Esophagus squamous epithelium (tissue), 5 donors: Measurements from ENCODE around the gene HEPH. TPM values are rescaled to one million over a fixed set of nuclear protein-coding genes. Genes with fewer than 3 reads are reported as not detected.

Source experiments
- DNase-seq: peaks from one replicate; lab custom pipeline; 2025; lab: John Stamatoyannopoulos, UW
- H3K27ac ChIP-seq, 4 donors: fragments of 200-600 bp; sonication (generic); one replicate each; pipeline ENCODE4 v1.5.1; 2016 to 2019; ENCODE audit warnings: mild to moderate bottlenecking in 1 of 4
- H3K27me3 ChIP-seq, 4 donors: fragments of 200-600 bp; sonication (generic); 1 replicate in 3 of 4; 2 replicates in 1 of 4; pipeline versions ENCODE4 v1.5.1 to v1.6.0; 2017 to 2021; ENCODE audit warnings: antibody characterized with exemption in 1 of 4
- H3K36me3 ChIP-seq, 3 donors: fragments of 200-600 bp; sonication (generic); one replicate each; pipeline ENCODE4 v1.5.1; 2016 to 2019
- H3K4me1 ChIP-seq, 3 donors: fragments of 200-600 bp; sonication (generic); one replicate each; pipeline ENCODE4 v1.5.1; 2017 to 2019
- H3K4me3 ChIP-seq, 4 donors: fragments of 200-600 bp; sonication (generic); 1 replicate in 3 of 4; 2 replicates in 1 of 4; pipeline ENCODE4 v1.5.1; 2016 to 2019; ENCODE audit warnings: mild to moderate bottlenecking in 2 of 4, moderate library complexity in 1 of 4
- H3K9me3 ChIP-seq, 3 donors: fragments of 200-600 bp; sonication (generic); one replicate each; pipeline ENCODE4 v1.5.1; 2016 to 2019
- POLR2A ChIP-seq, 4 donors: fragments of 450-650 bp; IDR thresholded peaks; one replicate each; pipeline ENCODE4 v1.6.1; 2017; ENCODE audit warnings: antibody characterized with exemption in 4 of 4, mild to moderate bottlenecking in 4 of 4, moderate library complexity in 3 of 4
- WGBS, 2 donors: methylation state at CpG; one replicate each; pipeline ENCODE4 v1.1.5; 2018; 5-methylcytosine and 5-hydroxymethylcytosine counted together
- intact Hi-C: fragments of 100-400 bp; cut with DNase I; formaldehyde crosslinking; loops from one replicate; pipeline ENCODE4 v1.15.0; 2022
- total RNA-seq, 4 donors: library from RNA; depleted of rRNA; stranded (reverse); fragments of >200 nt; gene quantifications; one replicate each; pipeline ENCODE4 v1.1.0, GENCODE V29; 2016
- TF ChIP-seq, protein P1 (sequence below), 6 experiments: fragments of 450-650 bp in 4 of 6; fragments of 200-600 bp in 2 of 6; sonication (generic) in 2 of 6; IDR thresholded peaks; one replicate each; pipeline ENCODE4 v1.5.1; 2016 to 2019; ENCODE audit warnings: antibody characterized with exemption in 6 of 6, mild to moderate bottlenecking in 4 of 6, moderate library complexity in 4 of 6
- donor health status: DM: yes; HTN: yes; CAD: no.

HEPH gene
- total RNA-seq, 4 donors from 2014 or later = 0.76 to 11.1 (median 1.7) TPM

DNA sequence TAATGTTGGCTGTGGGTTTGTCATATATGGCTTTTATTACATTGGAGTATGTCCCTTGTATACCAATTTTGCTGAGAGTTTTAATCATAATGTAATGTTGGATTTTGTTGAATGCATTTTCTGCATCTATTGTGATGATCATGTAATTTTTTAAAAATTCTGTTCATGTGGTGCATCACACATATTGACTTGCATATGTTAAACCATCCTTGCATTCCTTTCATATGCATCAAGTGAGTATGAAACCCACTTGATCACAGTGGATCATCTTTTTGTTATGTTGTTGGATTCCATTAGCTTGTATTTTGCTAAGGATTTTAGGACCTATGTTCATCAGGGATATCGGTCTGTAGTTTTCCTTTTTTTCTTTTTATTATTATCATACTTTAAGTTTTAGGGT is 12.1 kb downstream of the HEPH start:
- no peak overlapping the region for H3K27ac ChIP-seq
- TF ChIP-seq, protein P1, sequence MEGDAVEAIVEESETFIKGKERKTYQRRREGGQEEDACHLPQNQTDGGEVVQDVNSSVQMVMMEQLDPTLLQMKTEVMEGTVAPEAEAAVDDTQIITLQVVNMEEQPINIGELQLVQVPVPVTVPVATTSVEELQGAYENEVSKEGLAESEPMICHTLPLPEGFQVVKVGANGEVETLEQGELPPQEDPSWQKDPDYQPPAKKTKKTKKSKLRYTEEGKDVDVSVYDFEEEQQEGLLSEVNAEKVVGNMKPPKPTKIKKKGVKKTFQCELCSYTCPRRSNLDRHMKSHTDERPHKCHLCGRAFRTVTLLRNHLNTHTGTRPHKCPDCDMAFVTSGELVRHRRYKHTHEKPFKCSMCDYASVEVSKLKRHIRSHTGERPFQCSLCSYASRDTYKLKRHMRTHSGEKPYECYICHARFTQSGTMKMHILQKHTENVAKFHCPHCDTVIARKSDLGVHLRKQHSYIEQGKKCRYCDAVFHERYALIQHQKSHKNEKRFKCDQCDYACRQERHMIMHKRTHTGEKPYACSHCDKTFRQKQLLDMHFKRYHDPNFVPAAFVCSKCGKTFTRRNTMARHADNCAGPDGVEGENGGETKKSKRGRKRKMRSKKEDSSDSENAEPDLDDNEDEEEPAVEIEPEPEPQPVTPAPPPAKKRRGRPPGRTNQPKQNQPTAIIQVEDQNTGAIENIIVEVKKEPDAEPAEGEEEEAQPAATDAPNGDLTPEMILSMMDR (IDR thresholded peaks at IDR 0.05) = no peak
- no peaks in the 10 kb centered on the region for H3K4me1 ChIP-seq
- H3K36me3 ChIP-seq = no peaks in the 10 kb centered on the region
- intact Hi-C loops = no loop called here
- peaks cover 0 to 23% (median 0%) of the 10 kb centered on the region in 3 donors for H3K9me3 ChIP-seq
- no peaks in the 10 kb centered on the region for H3K27me3 ChIP-seq
- WGBS, 2 donors = 79 to 100% methylated on average over 1 of the region's 1 CpG
- no peak for DNase-seq
- H3K4me3 ChIP-seq = no peak overlapping the region

DNA sequence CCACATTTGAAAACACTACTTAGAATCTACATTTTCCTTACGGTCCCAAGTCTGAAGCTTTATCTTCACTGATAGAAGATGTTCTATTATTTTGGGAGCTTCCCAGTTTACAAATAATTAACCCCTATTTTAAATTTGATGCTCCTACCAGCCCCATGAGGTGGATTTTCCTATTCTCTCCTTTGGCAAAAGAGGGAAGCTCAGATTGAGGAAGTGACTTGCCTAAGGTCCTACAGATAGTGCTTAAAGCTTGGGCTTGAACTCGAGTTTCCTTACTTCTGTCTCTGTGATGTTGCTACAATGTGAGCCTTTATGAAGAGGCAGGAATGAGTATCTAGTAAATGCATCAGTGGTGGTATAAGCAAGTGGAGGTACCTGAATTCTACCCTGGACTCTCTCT is 27.5 kb downstream of the HEPH start:
- H3K36me3 ChIP-seq = no peaks in the 10 kb centered on the region
- no peak overlapping the region for H3K27ac ChIP-seq
- TF ChIP-seq POLR2A (IDR thresholded peaks at IDR 0.05) = no peak
- TF ChIP-seq, protein P1 (IDR thresholded peaks at IDR 0.05) = no peak
- WGBS, 2 donors = 52 to 100% methylated on average over 1 to 2 of the region's 2 CpGs
- no peak overlapping the region for H3K4me3 ChIP-seq
- H3K4me1 ChIP-seq = no peaks in the 10 kb centered on the region
- no peaks in the 10 kb centered on the region for H3K27me3 ChIP-seq
- H3K9me3 ChIP-seq = no peaks in the 10 kb centered on the region
- no peak for DNase-seq
- intact Hi-C loops = no loop called here

GRCh38 chrX:66193821-66194220 is 29.8 kb downstream of the HEPH start:
- TF ChIP-seq, protein P1 (IDR thresholded peaks at IDR 0.05) = no peak
- TF ChIP-seq POLR2A (IDR thresholded peaks at IDR 0.05) = no peak
- H3K4me1 ChIP-seq = no peaks in the 10 kb centered on the region
- no peak overlapping the region for H3K4me3 ChIP-seq
- H3K27ac ChIP-seq = no peak overlapping the region
- no peak for DNase-seq
- H3K9me3 ChIP-seq = no peaks in the 10 kb centered on the region
- no peaks in the 10 kb centered on the region for H3K36me3 ChIP-seq
- intact Hi-C loops = no loop called here
- no peaks in the 10 kb centered on the region for H3K27me3 ChIP-seq

- TF ChIP-seq, protein P1 (IDR thresholded peaks at IDR 0.05) = no peak
- no peak for TF ChIP-seq POLR2A (IDR thresholded peaks at IDR 0.05)
- DNase-seq = no peak
- intact Hi-C loops = no loop called here
- Histone ChIP-seq H3K36me3 (no peaks in the 10 kb centered on the region), H3K27me3 (no peaks in the 10 kb centered on the region), H3K27ac (no peak overlapping the region), H3K4me3 (no peak overlapping the region), H3K9me3 (no peaks in the 10 kb centered on the region), H3K4me1 (no peaks in the 10 kb centered on the region)
- WGBS, 2 donors = 45 to 48% methylated on average over 3 to 4 of the region's 4 CpGs
These were observed 36.1 kb downstream of the HEPH start for GRCh38 chrX:66200050-66200664.

DNA sequence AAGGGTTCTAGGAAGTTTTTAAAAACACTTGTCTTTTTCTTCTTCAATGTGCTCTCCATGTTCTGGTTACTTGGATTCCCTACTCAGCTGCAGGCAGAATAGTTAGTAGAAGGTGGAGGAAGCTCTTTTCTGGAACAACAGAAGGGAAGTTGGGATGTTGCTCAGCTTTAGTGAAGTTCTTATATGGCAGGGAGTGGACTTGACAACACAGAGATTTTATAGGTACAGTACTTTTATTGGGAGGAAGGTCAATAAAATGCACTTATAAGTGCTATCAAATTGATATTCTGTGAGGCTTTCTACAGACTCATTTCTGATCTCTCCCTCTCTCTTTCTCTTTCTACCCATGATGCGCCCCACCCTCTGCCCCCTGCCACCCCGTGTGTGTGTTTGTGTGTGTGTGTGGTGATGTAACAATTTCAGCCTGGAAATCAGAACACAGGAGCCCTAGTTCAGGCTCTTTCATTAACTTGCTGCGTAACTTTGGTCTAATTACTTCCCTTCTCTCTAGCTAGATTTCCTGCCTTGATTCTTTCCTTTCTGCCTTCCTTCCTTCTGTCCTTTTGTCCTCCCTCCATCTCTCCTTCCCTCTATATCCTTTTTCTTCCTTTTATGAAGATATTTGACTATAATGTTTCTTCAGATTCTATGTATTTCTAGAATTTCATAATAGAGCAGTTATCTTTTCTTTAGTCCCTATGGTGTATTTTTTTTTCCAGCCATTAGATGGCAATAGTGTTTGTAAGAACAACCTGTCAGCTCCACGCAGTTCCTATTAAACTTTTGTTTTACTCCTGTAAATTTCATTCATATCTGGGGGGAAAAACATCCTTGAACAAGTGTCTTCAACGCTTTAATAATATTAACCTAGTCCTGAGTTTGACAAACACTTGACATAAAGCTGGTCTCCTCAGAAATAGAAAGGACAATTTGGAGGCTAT is 37.1 kb downstream of the HEPH start:
- DNase-seq = no peak
- H3K9me3 ChIP-seq = no peaks in the 10 kb centered on the region
- H3K27ac ChIP-seq = no peak overlapping the region
- intact Hi-C loops = no loop called here
- H3K36me3 ChIP-seq = no peaks in the 10 kb centered on the region
- no peaks in the 10 kb centered on the region for H3K4me1 ChIP-seq
- H3K4me3 ChIP-seq = no peak overlapping the region
- TF ChIP-seq POLR2A (IDR thresholded peaks at IDR 0.05) = no peak
- TF ChIP-seq, protein P1 (IDR thresholded peaks at IDR 0.05) = peak in 2 of 6 experiments; percentile 13 to 22
- no peaks in the 10 kb centered on the region for H3K27me3 ChIP-seq
- 26 to 34% methylated on average over 4 to 5 of the region's 5 CpGs for WGBS, 2 donors
